AG09319 (cell line): ENCODE results near the gene ASB2.

Experiments
- DNase-seq: peaks from one replicate; pipeline ENCODE4 v3.0.0-alpha.2; 2010; ENCODE audit warnings: low read depth; ENCODE audit errors: extremely low read depth
- TF ChIP-seq, protein P1 (sequence below): IDR thresholded peaks from 2 replicates; pipeline ENCODE4 v1.5.1; 2011; ENCODE audit warnings: low read depth, mild to moderate bottlenecking, inconsistent platforms, low read length, moderate library complexity

ASB2 gene

GRCh38 chr14:93941293-93941910 lies 35.0 kb downstream of the ASB2 start:
- TF ChIP-seq, protein P1, sequence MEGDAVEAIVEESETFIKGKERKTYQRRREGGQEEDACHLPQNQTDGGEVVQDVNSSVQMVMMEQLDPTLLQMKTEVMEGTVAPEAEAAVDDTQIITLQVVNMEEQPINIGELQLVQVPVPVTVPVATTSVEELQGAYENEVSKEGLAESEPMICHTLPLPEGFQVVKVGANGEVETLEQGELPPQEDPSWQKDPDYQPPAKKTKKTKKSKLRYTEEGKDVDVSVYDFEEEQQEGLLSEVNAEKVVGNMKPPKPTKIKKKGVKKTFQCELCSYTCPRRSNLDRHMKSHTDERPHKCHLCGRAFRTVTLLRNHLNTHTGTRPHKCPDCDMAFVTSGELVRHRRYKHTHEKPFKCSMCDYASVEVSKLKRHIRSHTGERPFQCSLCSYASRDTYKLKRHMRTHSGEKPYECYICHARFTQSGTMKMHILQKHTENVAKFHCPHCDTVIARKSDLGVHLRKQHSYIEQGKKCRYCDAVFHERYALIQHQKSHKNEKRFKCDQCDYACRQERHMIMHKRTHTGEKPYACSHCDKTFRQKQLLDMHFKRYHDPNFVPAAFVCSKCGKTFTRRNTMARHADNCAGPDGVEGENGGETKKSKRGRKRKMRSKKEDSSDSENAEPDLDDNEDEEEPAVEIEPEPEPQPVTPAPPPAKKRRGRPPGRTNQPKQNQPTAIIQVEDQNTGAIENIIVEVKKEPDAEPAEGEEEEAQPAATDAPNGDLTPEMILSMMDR, result no peak
- no peak for DNase-seq

- TF ChIP-seq, protein P1, result no peak
- no peak for DNase-seq
Observed at GRCh38 chr14:93940437-93940836, 35.9 kb downstream of the ASB2 start.

- peak; percentile 15 for DNase-seq
- TF ChIP-seq, protein P1, result peak; percentile 53
Observed at GRCh38 chr14:93939304-93940229, 36.8 kb downstream of the ASB2 start.

- TF ChIP-seq, protein P1, result no peak
- DNase-seq, result no peak
Observed at GRCh38 chr14:93938751-93939303, 37.5 kb downstream of the ASB2 start.

- TF ChIP-seq, protein P1, result no peak
- DNase-seq, result no peak
Observed at GRCh38 chr14:93937519-93937918, 38.9 kb downstream of the ASB2 start.

DNA sequence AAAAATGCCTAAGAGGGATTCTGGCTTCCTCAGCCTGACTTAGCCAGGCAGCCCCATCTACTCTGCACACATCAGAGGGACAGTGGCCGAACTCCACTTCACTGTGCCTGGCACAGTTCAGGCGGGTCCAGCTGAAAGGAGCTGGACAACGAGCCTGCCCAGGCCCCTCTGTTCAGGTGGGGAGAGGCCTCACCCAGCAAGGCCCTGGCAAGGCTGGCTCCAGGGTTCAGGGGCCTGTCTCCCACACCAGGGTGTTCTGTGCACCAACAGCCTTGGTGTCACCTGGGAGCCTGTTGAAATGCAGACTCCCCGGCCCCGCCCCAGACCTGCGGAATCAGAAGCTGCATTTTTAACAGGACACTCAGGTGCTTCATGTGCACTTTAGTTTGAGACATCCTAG lies 39.4 kb downstream of the ASB2 start:
- DNase-seq, result no peak
- TF ChIP-seq, protein P1, result no peak

GRCh38 chr14:93936245-93936644 lies 40.1 kb downstream of the ASB2 start:
- TF ChIP-seq, protein P1, result peak; percentile 28
- no peak for DNase-seq
